ENCODE results near the gene GPR107. TPM values are rescaled to one million over a fixed set of nuclear protein-coding genes. Genes with fewer than 3 reads are reported as not detected.
A peak's percentile ranks its signal among the peaks of the same experiment; 100 is the strongest.

GPR107 gene
- total and polyA plus RNA-seq, 8 donors, result 5.1 to 19.8 (median 15.1) TPM

DNA sequence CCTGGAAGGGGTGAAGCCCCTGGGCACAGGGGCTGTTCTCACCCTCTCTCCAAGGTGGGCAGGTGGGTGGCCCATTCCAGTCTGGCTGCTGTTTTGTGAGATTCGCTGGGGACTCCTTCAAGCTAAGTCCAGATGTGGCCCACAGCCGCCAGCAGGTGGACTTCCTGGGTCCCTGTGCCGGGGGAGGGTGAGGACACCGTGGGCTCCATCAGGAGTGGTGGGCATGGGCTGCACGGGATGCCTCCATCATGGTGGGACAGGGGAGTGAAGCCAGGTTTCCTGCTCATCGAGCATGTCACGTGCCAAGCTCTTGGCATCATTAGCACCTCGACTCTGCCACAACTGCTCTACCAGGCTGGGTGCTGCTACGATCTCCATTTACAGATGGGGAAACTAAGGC lies 120.3 kb downstream of the GPR107 start:
- no peak for DNase-seq

DNA sequence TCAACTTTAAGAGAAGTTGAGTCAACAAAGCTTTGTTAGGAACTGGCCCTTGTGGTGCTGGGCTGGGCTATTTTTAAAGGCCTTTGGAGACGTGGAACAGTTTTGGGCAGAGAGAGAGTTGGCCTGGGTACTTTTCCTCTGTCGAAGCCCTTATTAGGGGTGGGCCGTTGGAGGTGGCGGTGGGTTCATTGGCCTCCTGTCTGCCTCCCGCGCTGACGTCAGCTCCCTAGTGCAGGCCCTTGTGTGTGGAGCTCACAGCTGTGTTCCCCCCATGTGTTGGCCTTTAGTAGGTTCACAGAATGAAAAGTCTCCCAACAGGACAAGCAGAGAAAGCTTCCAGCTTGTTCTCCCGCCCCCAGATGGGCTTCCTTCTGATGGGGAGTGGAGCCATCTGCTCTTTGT lies 121.2 kb downstream of the GPR107 start:
- intact Hi-C loops (cut with DNase I), result no loop called here
- no peak overlapping the region for H3K4me3 ChIP-seq
- FAIRE-seq (no peak), ATAC-seq (no peak), DNase-seq (no peak)
- no peaks in the 10 kb centered on the region for H3K9me3 ChIP-seq
- WGBS, 2 donors, result 80 to 82% methylated on average over 8 of the region's 8 CpGs
- H3K27ac ChIP-seq, result no peak overlapping the region
- TF ChIP-seq, protein P1, sequence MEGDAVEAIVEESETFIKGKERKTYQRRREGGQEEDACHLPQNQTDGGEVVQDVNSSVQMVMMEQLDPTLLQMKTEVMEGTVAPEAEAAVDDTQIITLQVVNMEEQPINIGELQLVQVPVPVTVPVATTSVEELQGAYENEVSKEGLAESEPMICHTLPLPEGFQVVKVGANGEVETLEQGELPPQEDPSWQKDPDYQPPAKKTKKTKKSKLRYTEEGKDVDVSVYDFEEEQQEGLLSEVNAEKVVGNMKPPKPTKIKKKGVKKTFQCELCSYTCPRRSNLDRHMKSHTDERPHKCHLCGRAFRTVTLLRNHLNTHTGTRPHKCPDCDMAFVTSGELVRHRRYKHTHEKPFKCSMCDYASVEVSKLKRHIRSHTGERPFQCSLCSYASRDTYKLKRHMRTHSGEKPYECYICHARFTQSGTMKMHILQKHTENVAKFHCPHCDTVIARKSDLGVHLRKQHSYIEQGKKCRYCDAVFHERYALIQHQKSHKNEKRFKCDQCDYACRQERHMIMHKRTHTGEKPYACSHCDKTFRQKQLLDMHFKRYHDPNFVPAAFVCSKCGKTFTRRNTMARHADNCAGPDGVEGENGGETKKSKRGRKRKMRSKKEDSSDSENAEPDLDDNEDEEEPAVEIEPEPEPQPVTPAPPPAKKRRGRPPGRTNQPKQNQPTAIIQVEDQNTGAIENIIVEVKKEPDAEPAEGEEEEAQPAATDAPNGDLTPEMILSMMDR (IDR thresholded peaks at IDR 0.05), result no peak
- no peaks in the 10 kb centered on the region for H3K36me3 ChIP-seq
- H3K27me3 ChIP-seq, result no peaks in the 10 kb centered on the region
- H3K4me1 ChIP-seq, result no peaks in the 10 kb centered on the region

More for the DNA sequence above, 120.3 kb downstream of the GPR107 start:
- Histone ChIP-seq H3K36me3 (no peaks in the 10 kb centered on the region), H3K27me3 (no peaks in the 10 kb centered on the region), H3K27ac (no peak overlapping the region), H3K9me3 (no peaks in the 10 kb centered on the region), H3K4me1 (no peaks in the 10 kb centered on the region), H3K4me3 (no peak overlapping the region)
- ATAC-seq, result no peak
- TF ChIP-seq, protein P1 (IDR thresholded peaks at IDR 0.05), result no peak
- intact Hi-C loops (cut with DNase I), result no loop called here
- FAIRE-seq, result no peak
- 93 to 99% methylated on average over 9 of the region's 9 CpGs for WGBS, 2 donors

DNA sequence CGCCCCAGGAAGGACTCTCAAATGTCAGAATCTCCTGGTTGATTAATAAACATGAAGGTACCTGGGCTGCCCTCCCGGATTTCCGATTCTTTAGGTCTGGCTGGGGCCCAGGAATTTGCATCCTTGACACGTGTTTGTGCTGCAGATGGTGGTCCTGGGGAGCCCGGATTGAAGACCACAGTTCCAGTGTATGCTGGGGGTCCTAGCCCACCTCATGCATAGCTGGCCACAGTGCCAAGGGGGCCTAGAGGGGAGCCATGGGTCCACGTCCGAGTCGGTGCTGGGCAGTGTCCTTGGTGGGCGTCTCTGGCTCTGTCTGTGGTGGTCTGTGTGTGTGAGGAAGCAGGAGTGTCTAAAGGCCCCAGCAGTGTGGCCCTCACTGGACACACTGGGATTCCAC lies 121.6 kb downstream of the GPR107 start:
- H3K9me3 ChIP-seq, result no peaks in the 10 kb centered on the region
- no peaks in the 10 kb centered on the region for H3K36me3 ChIP-seq
- FAIRE-seq (no peak), DNase-seq (no peak), ATAC-seq (no peak)
- no peaks in the 10 kb centered on the region for H3K27me3 ChIP-seq
- no peaks in the 10 kb centered on the region for H3K4me1 ChIP-seq
- intact Hi-C loops (cut with DNase I), result no loop called here
- no peak overlapping the region for H3K27ac ChIP-seq
- TF ChIP-seq, protein P1 (IDR thresholded peaks at IDR 0.05), result no peak
- WGBS, 2 donors, result 80 to 90% methylated on average over 9 of the region's 9 CpGs
- no peak overlapping the region for H3K4me3 ChIP-seq

DNA sequence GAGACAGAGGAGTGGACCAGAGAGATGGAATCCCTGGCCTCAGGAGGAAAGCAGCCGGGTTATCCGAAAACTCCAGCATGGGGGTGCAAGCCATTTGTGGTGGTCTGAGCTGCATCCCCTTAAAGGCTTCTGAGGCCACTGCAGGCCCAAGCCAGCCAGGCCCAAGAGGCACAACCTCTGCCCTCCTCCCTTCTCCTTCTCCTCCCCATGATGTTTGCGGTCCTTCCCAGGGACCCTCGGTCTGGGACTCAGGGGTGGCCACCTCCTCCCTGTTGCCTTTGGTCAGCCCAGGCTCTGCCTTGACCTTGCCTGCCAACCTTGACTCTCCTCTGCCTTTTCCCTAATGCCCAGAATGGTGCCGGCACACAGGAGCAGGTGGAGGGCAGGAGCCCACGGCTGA lies 123.1 kb downstream of the GPR107 start:
- Histone ChIP-seq H3K9me3 (no peaks in the 10 kb centered on the region), H3K36me3 (no peaks in the 10 kb centered on the region), H3K4me3 (no peak overlapping the region), H3K27me3 (no peaks in the 10 kb centered on the region), H3K4me1 (no peaks in the 10 kb centered on the region), H3K27ac (no peak overlapping the region)
- TF ChIP-seq, protein P1 (IDR thresholded peaks at IDR 0.05), result no peak
- DNase-seq, result no peak
- 92 to 96% methylated on average over 6 of the region's 6 CpGs for WGBS, 2 donors
- no peak for FAIRE-seq
- no peak for ATAC-seq
- intact Hi-C loops (cut with DNase I), result no loop called here

DNA sequence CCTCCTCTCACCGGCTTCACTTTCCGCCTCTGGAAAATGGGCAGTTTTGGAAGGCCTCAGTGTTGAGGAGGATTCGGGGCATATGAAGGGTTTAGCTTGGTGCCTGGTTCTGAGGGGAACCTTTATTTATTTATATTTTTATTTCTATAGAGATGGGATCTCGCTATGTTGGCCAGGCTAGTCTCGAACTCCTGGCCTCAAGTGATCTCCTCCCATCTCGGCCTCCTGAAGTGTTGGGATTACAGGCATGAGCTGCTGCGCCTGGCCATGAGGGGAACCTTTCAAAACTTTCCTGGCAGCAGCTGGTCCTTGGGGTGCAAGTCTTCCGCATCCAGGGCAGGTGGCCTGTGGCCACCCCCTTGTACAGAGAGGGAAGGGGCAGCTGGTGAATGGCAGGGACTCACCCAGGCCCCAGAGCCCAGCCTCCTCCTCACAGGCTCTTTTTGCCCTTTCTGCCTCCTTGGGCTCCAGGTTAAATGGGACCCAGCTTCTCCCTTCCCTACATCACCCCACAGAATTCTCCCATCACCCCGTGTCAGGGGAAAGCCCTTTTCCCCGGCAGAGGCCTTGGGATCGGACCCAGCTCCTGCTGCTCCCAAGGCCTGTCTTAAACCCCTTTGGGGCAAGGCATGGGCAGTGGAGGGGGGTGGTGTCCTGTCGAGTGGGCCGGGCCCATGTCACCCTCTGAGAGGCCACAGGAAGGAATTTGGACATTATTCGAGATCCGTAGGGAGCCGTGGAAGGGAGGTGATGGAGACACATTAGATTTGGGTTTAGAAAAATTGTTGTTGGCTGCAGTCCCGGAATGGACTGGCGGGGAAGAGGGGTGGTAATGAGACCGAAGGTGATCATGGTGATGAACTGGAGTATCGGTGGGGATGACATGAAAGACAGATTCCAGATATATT lies 124.4 kb downstream of the GPR107 start:
- H3K27ac ChIP-seq, result no peak overlapping the region
- TF ChIP-seq, protein P1 (IDR thresholded peaks at IDR 0.05), result no peak
- no peaks in the 10 kb centered on the region for H3K27me3 ChIP-seq
- peak in 1 of 6 donors; percentile 10 for DNase-seq
- WGBS, 2 donors, result 73 to 78% methylated on average over 19 to 20 of the region's 20 CpGs
- H3K9me3 ChIP-seq, result no peaks in the 10 kb centered on the region
- H3K36me3 ChIP-seq, result no peaks in the 10 kb centered on the region
- ATAC-seq, result no peak
- intact Hi-C loops (cut with DNase I), result no loop called here
- no peak overlapping the region for H3K4me3 ChIP-seq
- no peak for FAIRE-seq
- no peaks in the 10 kb centered on the region for H3K4me1 ChIP-seq

Measured in pancreas (tissue), 10 donors.